AG09309 (cell line): Measurements from ENCODE around the gene HAPLN2.

Experiments
- DNase-seq: peaks from one replicate; pipeline ENCODE4 v3.0.0-alpha.2; 2010; ENCODE audit warnings: low read depth
- H3K4me3 ChIP-seq: 2 replicates; pipeline ENCODE4 v1.5.1; 2011; ENCODE audit warnings: mild to moderate bottlenecking, low read depth, low read length, moderate library complexity; ENCODE audit not compliant: control insufficient read depth
- TF ChIP-seq, protein P1 (sequence below): IDR thresholded peaks from 2 replicates; pipeline ENCODE4 v1.5.1; 2011; ENCODE audit warnings: mild to moderate bottlenecking, low read depth, low read length, inconsistent platforms; ENCODE audit not compliant: insufficient read depth, control insufficient read depth; ENCODE audit errors: missing control alignments

The HAPLN2 gene

DNA sequence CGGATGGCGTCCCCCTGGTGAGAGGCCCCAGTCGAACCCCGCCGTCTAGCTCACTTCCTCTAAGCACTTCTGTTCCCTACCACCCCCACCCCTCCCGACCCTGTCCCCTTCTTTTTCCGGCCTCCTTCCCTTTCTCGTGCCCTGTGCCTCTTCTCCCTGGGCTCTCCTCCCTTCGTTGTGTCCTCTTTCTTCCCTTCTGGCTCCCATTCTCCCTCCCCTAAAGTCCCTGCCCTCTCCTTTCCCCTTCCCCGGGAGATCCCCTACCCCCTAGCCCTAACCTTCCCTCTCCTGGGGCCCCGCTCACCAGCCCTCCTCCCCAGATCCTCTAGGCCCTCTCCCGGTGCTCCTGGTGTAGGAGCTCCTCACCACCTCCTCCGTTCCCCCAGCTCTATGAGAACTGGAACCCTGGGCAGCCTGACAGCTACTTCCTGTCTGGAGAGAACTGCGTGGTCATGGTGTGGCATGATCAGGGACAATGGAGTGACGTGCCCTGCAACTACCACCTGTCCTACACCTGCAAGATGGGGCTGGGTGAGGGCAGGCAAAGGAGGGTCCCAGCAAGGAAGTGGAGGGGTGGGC lies 38.6 kb downstream of the HAPLN2 start:
- no peak for DNase-seq
- TF ChIP-seq, protein P1, sequence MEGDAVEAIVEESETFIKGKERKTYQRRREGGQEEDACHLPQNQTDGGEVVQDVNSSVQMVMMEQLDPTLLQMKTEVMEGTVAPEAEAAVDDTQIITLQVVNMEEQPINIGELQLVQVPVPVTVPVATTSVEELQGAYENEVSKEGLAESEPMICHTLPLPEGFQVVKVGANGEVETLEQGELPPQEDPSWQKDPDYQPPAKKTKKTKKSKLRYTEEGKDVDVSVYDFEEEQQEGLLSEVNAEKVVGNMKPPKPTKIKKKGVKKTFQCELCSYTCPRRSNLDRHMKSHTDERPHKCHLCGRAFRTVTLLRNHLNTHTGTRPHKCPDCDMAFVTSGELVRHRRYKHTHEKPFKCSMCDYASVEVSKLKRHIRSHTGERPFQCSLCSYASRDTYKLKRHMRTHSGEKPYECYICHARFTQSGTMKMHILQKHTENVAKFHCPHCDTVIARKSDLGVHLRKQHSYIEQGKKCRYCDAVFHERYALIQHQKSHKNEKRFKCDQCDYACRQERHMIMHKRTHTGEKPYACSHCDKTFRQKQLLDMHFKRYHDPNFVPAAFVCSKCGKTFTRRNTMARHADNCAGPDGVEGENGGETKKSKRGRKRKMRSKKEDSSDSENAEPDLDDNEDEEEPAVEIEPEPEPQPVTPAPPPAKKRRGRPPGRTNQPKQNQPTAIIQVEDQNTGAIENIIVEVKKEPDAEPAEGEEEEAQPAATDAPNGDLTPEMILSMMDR: no peak
- no peak overlapping the region for H3K4me3 ChIP-seq

DNA sequence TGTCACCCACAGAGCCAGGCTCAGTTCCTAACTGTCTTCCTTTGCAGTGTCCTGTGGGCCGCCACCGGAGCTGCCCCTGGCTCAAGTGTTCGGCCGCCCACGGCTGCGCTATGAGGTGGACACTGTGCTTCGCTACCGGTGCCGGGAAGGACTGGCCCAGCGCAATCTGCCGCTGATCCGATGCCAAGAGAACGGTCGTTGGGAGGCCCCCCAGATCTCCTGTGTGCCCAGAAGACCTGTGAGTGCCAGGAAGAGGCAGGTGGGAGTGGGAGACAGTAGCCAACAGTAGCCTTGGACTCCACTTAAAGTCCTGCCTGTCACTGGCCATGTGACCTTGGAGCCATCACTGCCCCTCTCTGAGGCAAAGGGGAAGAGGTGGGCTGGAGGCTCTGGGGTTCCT lies 39.3 kb downstream of the HAPLN2 start:
- no peak for DNase-seq
- H3K4me3 ChIP-seq: no peak overlapping the region
- TF ChIP-seq, protein P1: no peak

DNA sequence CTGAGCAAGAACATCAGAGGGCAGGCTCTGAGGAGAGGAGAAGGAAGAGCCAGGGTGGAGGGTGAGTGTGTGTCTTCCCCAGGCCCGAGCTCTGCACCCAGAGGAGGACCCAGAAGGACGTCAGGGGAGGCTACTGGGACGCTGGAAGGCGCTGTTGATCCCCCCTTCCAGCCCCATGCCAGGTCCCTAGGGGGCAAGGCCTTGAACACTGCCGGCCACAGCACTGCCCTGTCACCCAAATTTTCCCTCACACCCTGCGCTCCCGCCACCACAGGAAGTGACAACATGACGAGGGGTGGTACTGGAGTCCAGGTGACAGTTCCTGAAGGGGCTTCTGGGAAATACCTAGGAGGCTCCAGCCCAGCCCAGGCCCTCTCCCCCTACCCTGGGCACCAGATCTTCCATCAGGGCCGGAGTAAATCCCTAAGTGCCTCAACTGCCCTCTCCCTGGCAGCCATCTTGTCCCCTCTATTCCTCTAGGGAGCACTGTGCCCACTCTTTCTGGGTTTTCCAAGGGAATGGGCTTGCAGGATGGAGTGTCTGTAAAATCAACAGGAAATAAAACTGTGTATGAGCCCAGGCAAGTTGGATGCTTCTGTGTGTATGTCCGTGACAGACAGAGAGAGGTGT lies 39.8 kb downstream of the HAPLN2 start:
- no peak overlapping the region for H3K4me3 ChIP-seq
- DNase-seq: no peak
- TF ChIP-seq, protein P1: no peak

DNA sequence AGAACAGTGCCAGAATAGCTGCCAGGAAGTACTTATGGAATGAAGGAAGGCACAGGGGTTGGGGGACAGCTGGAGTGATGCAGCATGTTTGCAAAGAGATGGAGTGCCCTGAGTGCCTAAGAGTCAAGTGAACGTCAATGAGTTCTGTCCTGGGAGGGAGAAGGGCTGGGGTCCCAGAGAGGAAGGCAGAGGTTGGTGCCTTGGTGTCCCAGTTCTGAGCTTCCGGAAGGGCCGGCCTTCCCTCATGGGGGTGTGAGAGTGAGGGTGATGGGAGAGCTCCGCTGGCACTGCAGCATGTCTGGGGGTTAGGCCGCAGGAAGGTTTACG lies 40.4 kb downstream of the HAPLN2 start:
- TF ChIP-seq, protein P1: no peak
- no peak for DNase-seq
- H3K4me3 ChIP-seq: no peak overlapping the region

DNA sequence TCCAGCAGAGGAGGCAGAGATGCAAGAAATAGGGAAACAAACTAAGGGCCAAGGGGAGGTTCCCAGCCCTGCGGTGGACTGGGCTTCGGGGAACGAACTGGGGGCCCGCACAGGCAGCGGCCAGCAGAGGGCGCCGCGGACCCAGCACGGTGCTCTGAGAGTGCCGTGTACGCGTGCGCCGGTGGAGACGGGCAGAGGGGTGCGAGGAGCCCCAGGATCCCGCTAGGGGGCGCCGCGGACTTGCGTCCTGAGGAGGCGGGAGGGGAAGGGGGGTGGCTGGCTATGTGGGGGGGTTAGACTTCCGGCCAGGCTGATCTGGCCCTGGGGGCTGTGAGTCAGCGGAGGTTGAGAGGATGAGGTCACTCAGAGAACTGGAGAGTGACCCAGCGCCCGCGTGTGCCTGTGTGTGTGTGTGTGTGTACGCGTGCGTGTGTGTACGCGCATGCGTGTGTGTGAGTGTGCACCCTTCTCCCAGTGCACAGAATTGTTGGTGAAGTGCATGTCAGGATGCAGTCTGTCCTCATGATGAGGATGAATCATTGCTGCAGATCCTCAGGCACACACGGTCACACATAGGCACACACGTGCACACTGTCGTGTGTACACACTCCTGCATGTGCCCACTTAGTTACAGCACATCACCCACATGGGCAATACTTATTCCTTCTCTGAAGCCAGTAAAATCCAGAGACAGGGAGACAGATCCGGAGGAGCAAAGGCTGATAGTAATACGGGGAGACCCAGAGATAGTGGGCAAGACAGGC lies 41.0 kb downstream of the HAPLN2 start:
- TF ChIP-seq, protein P1: peak; percentile 99
- H3K4me3 ChIP-seq: no peak overlapping the region
- peak; percentile 93 for DNase-seq

DNA sequence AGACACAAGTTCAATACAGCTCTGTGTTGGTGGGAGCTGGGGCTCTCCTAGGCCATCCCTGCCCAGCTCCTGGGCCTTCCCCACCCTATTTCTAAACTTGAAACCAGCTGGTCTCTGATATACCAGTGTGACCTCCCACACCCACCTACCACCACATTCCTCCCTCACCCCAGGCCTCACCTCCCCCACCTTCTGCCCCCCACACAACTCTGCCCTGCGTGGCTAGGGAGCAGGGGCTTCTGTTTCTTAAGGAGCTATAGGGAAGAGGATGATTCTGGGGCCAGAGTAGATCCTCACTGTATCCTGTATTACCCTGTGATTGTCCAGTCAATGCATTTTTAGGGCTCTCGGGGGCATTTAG lies 41.5 kb downstream of the HAPLN2 start:
- DNase-seq: no peak
- TF ChIP-seq, protein P1: no peak
- no peak overlapping the region for H3K4me3 ChIP-seq
